SH-SY5Y (cell line): ENCODE data around the gene SPATA17.

Source experiments
- GATA2 ChIP-seq: IDR thresholded peaks from 2 replicates; pipeline ENCODE4 v1.6.1; 2011; ENCODE audit warnings: mild to moderate bottlenecking, low read depth, low read length
- GATA3 ChIP-seq: IDR thresholded peaks from 2 replicates; pipeline ENCODE4 v1.6.1; 2011; ENCODE audit warnings: low read depth, mild to moderate bottlenecking, low read length, moderate library complexity

GRCh38 chr1:217881607-217882332 lies 250.6 kb downstream of the SPATA17 start:
- no peak for TF ChIP-seq GATA2
- TF ChIP-seq GATA3 = no peak
